GM12878 (cell line): ENCODE data around the gene PTCD1. TPM values are rescaled to one million over a fixed set of nuclear protein-coding genes. Genes with fewer than 3 reads are reported as not detected.

Source experiments
- ATAC-seq: fragments of 200-7000 bp; cut with Tn5 transposase; 3 replicates; pipeline ENCODE4 v1.9.1; 2020; ENCODE audit warnings: mild to moderate bottlenecking, moderate library complexity
- BruUV-seq: library from RNA; stranded (reverse); fragments of 400-500 nt; replicated peaks from 2 replicates; lab custom pipeline; 2021; lab: Mats Ljungman, UMichigan
- CTCF ChIA-PET: fragments of 300-600 bp; sonication (Branson Sonifier 250); formaldehyde crosslinking; extraction: SDS; loops from one replicate; lab custom pipeline; 2021; ENCODE audit warnings: inconsistent platforms; lab: Yijun Ruan, JAX
- POLR2A ChIA-PET: fragments of 350-600 bp; formaldehyde crosslinking; extraction: SDS; loops from one replicate; lab custom pipeline; 2021; ENCODE audit warnings: inconsistent platforms; lab: Charles Lee
- RAD21 ChIA-PET: fragments of 300-600 bp; sonication (Branson Sonifier 250); formaldehyde crosslinking; loops from one replicate; lab custom pipeline; 2023; ENCODE audit warnings: antibody characterized with exemption; ENCODE audit not compliant: unreplicated experiment; lab: Charles Lee
- SMC1A ChIA-PET: fragments of 300-600 bp; sonication (Branson Sonifier 250); formaldehyde crosslinking; loops from one replicate; lab custom pipeline; 2023; ENCODE audit not compliant: unreplicated experiment, uncharacterized antibody; lab: Charles Lee
- DNase-seq: peaks from one replicate; pipeline ENCODE4 v3.0.0-alpha.2; 2011; ENCODE audit warnings: low read depth, low spot score
- FAIRE-seq: peaks from 3 replicates; lab custom pipeline; 2011; peaks lifted over from hg19 to GRCh38; lab: Jason Lieb, UNC
- H2AFZ ChIP-seq: 2 replicates; pipeline ENCODE4 v1.6.0; 2011; ENCODE audit warnings: low read depth, low read length, control low read depth; ENCODE audit not compliant: control insufficient read depth
- H3K27ac ChIP-seq: 2 replicates; pipeline ENCODE4 v1.5.1; 2011; ENCODE audit warnings: control low read depth; ENCODE audit not compliant: control insufficient read depth, insufficient read depth
- H3K27me3 ChIP-seq, 2 experiments: replicated peaks in 1 of 2; 2 replicates each; pipeline versions ENCODE4 v1.6.0 to v1.6.1; 2011; ENCODE audit warnings: low read length in 1 of 2; ENCODE audit not compliant: control insufficient read depth in 2 of 2, insufficient read depth in 2 of 2
- H3K36me3 ChIP-seq, 2 experiments: 2 replicates each; pipeline ENCODE4 v1.5.1; 2011; ENCODE audit warnings: low read length in 1 of 2; ENCODE audit not compliant: control insufficient read depth in 2 of 2, insufficient read depth in 2 of 2
- H3K4me1 ChIP-seq: 2 replicates; pipeline ENCODE4 v1.6.1; 2011; ENCODE audit warnings: mild to moderate bottlenecking, low read length, moderate library complexity, mixed read lengths; ENCODE audit not compliant: control insufficient read depth, insufficient read depth
- H3K4me2 ChIP-seq: 2 replicates; pipeline ENCODE4 v1.6.0; 2011; ENCODE audit warnings: control low read depth; ENCODE audit not compliant: control insufficient read depth, insufficient read depth
- H3K4me3 ChIP-seq: fragments of 200-600 bp; sonication (generic); 2 replicates; pipeline ENCODE4 v1.5.1; 2016
- H3K79me2 ChIP-seq: 2 replicates; pipeline ENCODE4 v1.6.0; 2011; ENCODE audit warnings: low read length; ENCODE audit not compliant: control insufficient read depth, insufficient read depth
- H3K9ac ChIP-seq: 2 replicates; pipeline ENCODE4 v1.8.0; 2011; ENCODE audit warnings: low read length, control low read depth, mixed read lengths; ENCODE audit not compliant: control insufficient read depth, insufficient read depth
- H3K9me3 ChIP-seq: replicated peaks from 3 replicates; pipeline ENCODE4 v1.5.1; 2011; ENCODE audit warnings: mild to moderate bottlenecking, low read length; ENCODE audit not compliant: control insufficient read depth, insufficient read depth
- H4K20me1 ChIP-seq: 2 replicates; pipeline ENCODE4 v1.6.0; 2011; ENCODE audit not compliant: control insufficient read depth, insufficient read depth
- CEBPZ ChIP-seq: fragments of 150-350 bp; IDR thresholded peaks from 2 replicates; pipeline ENCODE4 v1.6.1; 2016; ENCODE audit warnings: low read depth, low read length
- FOXM1 ChIP-seq: IDR thresholded peaks from 2 replicates; pipeline ENCODE4 v1.6.1; 2012; ENCODE audit warnings: low read depth, mild to moderate bottlenecking, inconsistent platforms, low read length, moderate library complexity
- JUNB ChIP-seq: IDR thresholded peaks from 2 replicates; pipeline ENCODE4 v1.6.1; 2016; ENCODE audit warnings: antibody characterized with exemption, mild to moderate bottlenecking
- NBN ChIP-seq: fragments of 450-650 bp; IDR thresholded peaks from 2 replicates; pipeline ENCODE4 v1.6.1; 2016
- NFXL1 ChIP-seq: fragments of 450-650 bp; IDR thresholded peaks from 2 replicates; pipeline ENCODE4 v1.6.1; 2017; ENCODE audit warnings: antibody characterized with exemption, mild to moderate bottlenecking, borderline replicate concordance
- TAF1 ChIP-seq: IDR thresholded peaks from 2 replicates; pipeline ENCODE4 v1.6.1; 2011; ENCODE audit warnings: mild to moderate bottlenecking, low read depth, low read length, borderline replicate concordance
- WGBS: methylation state at CpG from one replicate; pipeline ENCODE4 v1.1.6; 2016; ENCODE audit warnings: low lambda C conversion rate; ENCODE audit not compliant: insufficient replicate concordance, insufficient coverage; ENCODE audit errors: missing lambda C conversion rate; 5-methylcytosine and 5-hydroxymethylcytosine counted together
- in situ Hi-C: fragments of 300-500 bp; cut with MboI; formaldehyde crosslinking; loops from 9 replicates; pipeline ENCODE4 v1.14.3; 2018; ENCODE audit warnings: mixed read lengths
- intact Hi-C: fragments of 100-400 bp; cut with micrococcal nuclease; formaldehyde crosslinking; loops from one replicate; pipeline ENCODE4 v1.14.2; 2022; ENCODE audit not compliant: unreplicated experiment
- polyA plus RNA-seq, 11 experiments: library from polyadenylated mRNA; depleted of rRNA in 4 of 11; unstranded in 6 of 11; stranded (reverse) in 5 of 11; fragments of >200 nt; fragmentation: Nextera tagmentation in 4 of 11; fragmentation: Illumina TruSeq in 1 of 11; extraction: Ambion mirVana in 4 of 11; extraction: Trizol in 1 of 11; gene quantifications; 1 replicate in 1 of 11; 2 replicates in 10 of 11; pipeline versions ENCODE4 v1.2.1 to v1.2.3, GENCODE V29; 2011 to 2016; ENCODE audit warnings: inconsistent platforms in 2 of 11, missing spikeins in 2 of 11, low read depth in 1 of 11
- total RNA-seq, 4 experiments: library from RNA; depleted of rRNA in 3 of 4; stranded (reverse); fragments of >200 nt in 3 of 4; fragmentation: Illumina TruSeq in 1 of 4; extraction: Trizol in 1 of 4; gene quantifications; 2 replicates each; pipeline versions ENCODE4 v1.2.1 to v1.2.3, GENCODE V29; 2013 to 2021

Gene PTCD1
- total and polyA plus RNA-seq, 10 of the 15 experiments (the other 5 are each of a cell fraction or from before 2014, with no cell fraction given): 0.26 to 9.7 (median 5.0) TPM

- no peaks in the 10 kb centered on the region for H3K27me3 ChIP-seq
- H3K9me3 ChIP-seq: no peaks in the 10 kb centered on the region
- in situ Hi-C loops: no loop called here
- H3K4me2 ChIP-seq: no peak overlapping the region
- no peak overlapping the region for H3K9ac ChIP-seq
- no peak overlapping the region for H3K4me3 ChIP-seq
- TF ChIP-seq CEBPZ (no peak), NFXL1 (no peak), NBN (no peak), JUNB (no peak), TAF1 (no peak), FOXM1 (no peak)
- FAIRE-seq (no peak), DNase-seq (no peak), ATAC-seq (no peak)
- POLR2A ChIA-PET: no interaction called here
- 0 out of 4 replicates have a peak, but pooled peaks cover 0 to 2% of the 10 kb centered on the region in 2 experiments for H3K36me3 ChIP-seq
- peaks cover 32% of the 10 kb centered on the region for H3K79me2 ChIP-seq
- intact Hi-C loops: loop anchor here (10.0 kb wide), 1 partner anchor 146 kb away; the partner anchor contains the start of gene ZSCAN25
- SMC1A ChIA-PET: no interaction called here
- BruUV-seq: no TSS peak
- no peaks in the 10 kb centered on the region for H4K20me1 ChIP-seq
- 94% methylated on average over 25 of the region's 29 CpGs for WGBS
- H3K4me1 ChIP-seq: peaks cover 3% of the 10 kb centered on the region; the same call in 1 of the 2 replicates
- no peak overlapping the region for H3K27ac ChIP-seq
- CTCF ChIA-PET: interaction anchor here (0.8 kb wide), 1 partner anchor 8 kb away, joined by 3 read pairs; no protein-coding TSS in a partner anchor
- H2AFZ ChIP-seq: no peak overlapping the region
- RAD21 ChIA-PET: no interaction called here
Observed at GRCh38 chr7:99468336-99468918, 29.8 kb upstream of the PTCD1 start.
